Activated CD4-positive, alpha-beta T cell treated with anti-CD3 and anti-CD28 coated beads for 36 hours (primary cell): ENCODE data around the gene TMEM54. TPM values are rescaled to one million over a fixed set of nuclear protein-coding genes. Genes with fewer than 3 reads are reported as not detected.

Source experiments
- ATAC-seq: fragments of 200-7000 bp; cut with Tn5 transposase; one replicate; pipeline ENCODE4 v1.10.0; 2021; ENCODE audit warnings: mild to moderate bottlenecking, moderate library complexity
- CTCF ChIA-PET: fragments of 350-600 bp; sonication (Branson Sonifier 250); formaldehyde crosslinking; loops from one replicate; lab custom pipeline; 2021; ENCODE audit warnings: antibody characterized with exemption; lab: Charles Lee
- POLR2A ChIA-PET: fragments of 350-600 bp; sonication (Branson Sonifier 250); formaldehyde crosslinking; loops from one replicate; lab custom pipeline; 2021; ENCODE audit warnings: antibody characterized with exemption, inconsistent platforms; lab: Charles Lee
- DNase-seq: peaks from one replicate; pipeline ENCODE4 v3.0.0-alpha.2; 2020
- H3K27ac Mint-ChIP-seq: one replicate; pipeline ENCODE4 v1.8.0; 2021; ENCODE audit warnings: mixed read lengths
- H3K27me3 Mint-ChIP-seq: one replicate; pipeline ENCODE4 v1.8.0; 2021; ENCODE audit warnings: mixed read lengths
- H3K36me3 Mint-ChIP-seq: one replicate; pipeline ENCODE4 v1.8.0; 2021; ENCODE audit warnings: low read depth, mixed read lengths
- H3K4me1 Mint-ChIP-seq: one replicate; pipeline ENCODE4 v1.8.0; 2021; ENCODE audit warnings: mixed read lengths
- H3K4me3 Mint-ChIP-seq: one replicate; pipeline ENCODE4 v1.8.0; 2021; ENCODE audit warnings: mild to moderate bottlenecking, moderate library complexity, mixed read lengths
- H3K9me3 Mint-ChIP-seq: one replicate; pipeline ENCODE4 v1.8.0; 2021; ENCODE audit warnings: low read depth, mixed read lengths
- intact Hi-C, 2 experiments: fragments of 100-400 bp; cut with DNase I in 1 of 2; cut with micrococcal nuclease in 1 of 2; formaldehyde crosslinking; loops; one replicate each; pipeline versions ENCODE4 v1.14.2 to v1.15.1; 2022 to 2024; cut with DNase I, micrococcal nuclease
- total RNA-seq, 2 experiments: library from RNA; stranded (reverse); gene quantifications; one replicate each; pipeline ENCODE4 v1.2.3, GENCODE V29; 2021

Gene TMEM54
- total RNA-seq, 2 experiments from 2014 or later = 1.4 to 1.7 TPM

- POLR2A ChIA-PET = no interaction called here
- Mint-ChIP-seq H3K36me3 (no peaks in the 10 kb centered on the region), H3K27ac (no peak overlapping the region), H3K4me3 (no peak overlapping the region), H3K27me3 (peaks cover 62% of the 10 kb centered on the region), H3K4me1 (peaks cover 2% of the 10 kb centered on the region), H3K9me3 (no peaks in the 10 kb centered on the region)
- intact Hi-C loops = loop anchor here in 1 of 2 experiments (5.0 kb wide), 1 partner anchor 40 kb away; no protein-coding TSS in a partner anchor
- no peak for DNase-seq
- CTCF ChIA-PET = interaction anchor here (1.2 to 3.3 kb wide), 3 partner anchors 11 to 108 kb away, joined by 3 to 11 read pairs (median 10); no protein-coding TSS in a partner anchor
- no peak for ATAC-seq
Measured at GRCh38 chr1:32887623-32888022, 13.6 kb downstream of the TMEM54 start.

GRCh38 chr1:32886828-32887414 lies 14.3 kb downstream of the TMEM54 start:
- Mint-ChIP-seq H3K4me1 (no peaks in the 10 kb centered on the region), H3K27me3 (peaks cover 55% of the 10 kb centered on the region), H3K36me3 (no peaks in the 10 kb centered on the region), H3K27ac (no peak overlapping the region), H3K9me3 (no peaks in the 10 kb centered on the region), H3K4me3 (no peak overlapping the region)
- ATAC-seq (no peak), DNase-seq (no peak)
- intact Hi-C loops = loop anchor here in 1 of 2 experiments (5.0 kb wide), 1 partner anchor 40 kb away; no protein-coding TSS in a partner anchor
- CTCF ChIA-PET = interaction anchor here (0.5 to 3.3 kb wide), 5 partner anchors 11 to 50 kb away, joined by 3 to 11 read pairs (median 4); no protein-coding TSS in a partner anchor
- POLR2A ChIA-PET = no interaction called here

DNA sequence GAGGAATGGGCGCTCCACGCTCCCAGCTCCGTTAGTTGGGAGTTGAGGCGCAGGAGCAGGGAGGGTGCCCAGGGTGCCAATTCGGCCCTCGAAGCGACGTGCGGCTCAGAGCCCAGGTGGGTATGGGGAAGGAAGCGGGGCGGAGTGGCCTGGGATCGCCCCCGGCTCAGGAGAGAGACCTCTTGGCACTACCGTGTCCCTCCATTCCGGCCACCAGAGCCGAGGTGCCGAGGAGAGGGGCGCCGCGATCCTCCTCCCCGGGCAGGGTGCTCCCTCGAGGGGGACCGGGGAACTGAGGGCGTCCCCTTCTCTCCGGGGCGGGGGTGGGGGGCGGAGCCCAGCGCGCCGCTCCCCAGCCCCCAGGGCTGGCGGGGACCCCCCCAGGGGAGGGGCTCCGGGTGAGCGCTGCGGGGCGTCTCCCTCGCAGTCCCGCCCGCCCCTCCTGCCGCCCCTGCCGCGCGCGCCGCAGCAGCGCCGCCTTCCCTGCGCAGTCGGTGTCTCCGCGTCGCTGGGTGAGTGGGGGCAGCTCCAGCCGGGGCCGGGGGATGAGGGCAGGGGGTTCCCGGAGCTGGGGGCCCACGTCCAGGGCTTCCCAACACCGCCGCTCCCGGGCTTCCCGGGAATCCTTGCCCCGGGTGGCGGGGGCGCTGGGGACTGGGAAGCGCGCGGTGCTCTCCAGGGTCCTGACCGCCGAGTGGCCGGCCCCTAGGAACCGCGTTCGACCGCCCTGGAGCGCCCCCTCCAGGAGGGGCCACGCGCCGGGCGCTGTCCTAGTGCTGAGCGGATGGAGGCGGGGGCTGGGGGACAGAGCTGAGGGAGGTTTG lies 15.0 kb downstream of the TMEM54 start, which contains the start of gene HPCA:
Gene HPCA (plus strand): TSS at position 488 of the 824 bp plus-strand sequence. CDS start 2,408 bp downstream, outside the sequence.
- Mint-ChIP-seq H3K27me3 (peaks cover 48% of the 10 kb centered on the region), H3K4me1 (no peaks in the 10 kb centered on the region), H3K36me3 (no peaks in the 10 kb centered on the region), H3K4me3 (no peak within 1 kb of the TSS), H3K9me3 (no peaks in the 10 kb centered on the region), H3K27ac (no peak within 1 kb of the TSS)
- POLR2A ChIA-PET = no interaction called here
- ATAC-seq = peak; percentile 83
- CTCF ChIA-PET = interaction anchor here (0.7 to 3.3 kb wide), 5 partner anchors 9 to 40 kb away, joined by 3 to 11 read pairs (median 4); no protein-coding TSS in a partner anchor
- peak; percentile 76 for DNase-seq
- intact Hi-C loops = loop anchor here in 1 of 2 experiments (5.0 kb wide), 1 partner anchor 41 kb away; no protein-coding TSS in a partner anchor

DNA sequence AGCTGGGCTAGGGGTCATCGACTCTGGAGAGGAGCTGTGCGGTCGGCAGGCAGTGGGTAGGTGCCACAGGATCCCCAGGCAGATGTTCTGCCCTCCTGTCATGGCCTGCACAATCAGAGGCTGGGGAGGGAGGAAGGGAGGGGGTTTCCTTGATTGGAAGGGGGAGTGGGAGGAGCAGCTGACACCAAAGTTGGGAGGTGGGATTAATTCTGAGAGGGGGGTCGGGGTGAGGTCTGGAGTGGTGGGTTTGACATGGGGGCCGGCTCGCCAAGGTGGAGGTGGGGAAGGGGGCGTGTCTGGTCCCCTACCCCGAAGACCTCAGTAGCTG lies 15.5 kb downstream of the TMEM54 start:
- POLR2A ChIA-PET = no interaction called here
- Mint-ChIP-seq H3K9me3 (no peaks in the 10 kb centered on the region), H3K27me3 (peaks cover 47% of the 10 kb centered on the region), H3K4me1 (no peaks in the 10 kb centered on the region), H3K36me3 (no peaks in the 10 kb centered on the region), H3K27ac (no peak overlapping the region), H3K4me3 (no peak overlapping the region)
- ATAC-seq (no peak), DNase-seq (no peak)
- intact Hi-C loops = loop anchor here in 1 of 2 experiments (5.0 kb wide), 1 partner anchor 42 kb away; no protein-coding TSS in a partner anchor
- CTCF ChIA-PET = interaction anchor here (0.7 to 3.3 kb wide), 3 partner anchors 10 to 13 kb away, joined by 3 to 11 read pairs (median 10); no protein-coding TSS in a partner anchor

- ATAC-seq = no peak
- H3K4me3 Mint-ChIP-seq = no peak overlapping the region
- H3K36me3 Mint-ChIP-seq = no peaks in the 10 kb centered on the region
- H3K27ac Mint-ChIP-seq = no peak overlapping the region
- DNase-seq = no peak
- intact Hi-C loops = loop anchor here in 1 of 2 experiments (5.0 kb wide), 1 partner anchor 43 kb away; no protein-coding TSS in a partner anchor
- no peaks in the 10 kb centered on the region for H3K4me1 Mint-ChIP-seq
- H3K27me3 Mint-ChIP-seq = peaks cover 43% of the 10 kb centered on the region
- no peaks in the 10 kb centered on the region for H3K9me3 Mint-ChIP-seq
- ChIA-PET POLR2A (interaction anchor here (0.6 kb wide), 1 partner anchor 14 kb away, joined by 3 read pairs; no protein-coding TSS in a partner anchor), CTCF (interaction anchor here (3.3 kb wide), 1 partner anchor 9 kb away, joined by 11 read pairs; no protein-coding TSS in a partner anchor)
Measured at GRCh38 chr1:32884726-32885125, 16.5 kb downstream of the TMEM54 start.

GRCh38 chr1:32884032-32884372 lies 17.2 kb downstream of the TMEM54 start:
- POLR2A ChIA-PET = no interaction called here
- Mint-ChIP-seq H3K27ac (no peak overlapping the region), H3K36me3 (no peaks in the 10 kb centered on the region), H3K9me3 (no peaks in the 10 kb centered on the region), H3K27me3 (peaks cover 38% of the 10 kb centered on the region), H3K4me3 (no peak overlapping the region), H3K4me1 (no peaks in the 10 kb centered on the region)
- ATAC-seq (no peak), DNase-seq (no peak)
- CTCF ChIA-PET = no interaction called here
- intact Hi-C loops = no loop called here

DNA sequence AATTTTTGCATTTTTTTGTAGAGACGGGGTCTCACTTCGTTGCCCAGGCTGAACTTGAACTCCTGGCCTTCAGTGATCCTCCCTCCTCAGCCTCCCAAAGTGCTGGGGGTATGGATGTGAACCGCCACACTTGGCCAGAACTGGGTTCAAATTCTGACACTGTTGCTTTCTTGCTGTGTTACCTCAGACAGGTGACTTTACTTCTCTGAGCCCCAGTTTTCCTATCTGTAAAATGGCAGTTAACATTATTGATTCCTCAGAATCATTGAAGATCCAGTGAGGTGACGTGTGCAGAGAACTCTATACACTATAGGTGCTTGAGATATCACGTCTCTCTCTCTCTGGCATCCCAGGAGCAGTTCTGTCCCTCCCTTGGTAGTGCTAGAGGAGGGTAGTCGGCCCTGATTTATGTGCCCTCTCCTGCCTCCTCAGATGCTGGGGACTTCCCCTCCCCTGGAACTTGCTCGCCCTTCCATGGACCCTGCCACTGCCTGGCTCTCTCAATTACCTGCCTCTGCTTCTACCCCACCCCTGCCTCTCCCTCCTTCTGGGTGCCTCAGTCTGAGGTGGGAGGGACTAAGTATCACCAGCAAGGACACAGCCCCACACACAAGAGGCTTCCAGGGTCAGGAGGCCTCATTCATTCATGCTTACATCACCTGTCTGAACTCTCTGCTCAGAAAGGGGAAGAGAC lies 17.7 kb downstream of the TMEM54 start:
- Mint-ChIP-seq H3K4me1 (no peaks in the 10 kb centered on the region), H3K27me3 (peaks cover 36% of the 10 kb centered on the region), H3K36me3 (no peaks in the 10 kb centered on the region), H3K27ac (no peak overlapping the region), H3K9me3 (no peaks in the 10 kb centered on the region), H3K4me3 (no peak overlapping the region)
- intact Hi-C loops = no loop called here
- CTCF ChIA-PET = no interaction called here
- DNase-seq (no peak), ATAC-seq (no peak)
- POLR2A ChIA-PET = no interaction called here

DNA sequence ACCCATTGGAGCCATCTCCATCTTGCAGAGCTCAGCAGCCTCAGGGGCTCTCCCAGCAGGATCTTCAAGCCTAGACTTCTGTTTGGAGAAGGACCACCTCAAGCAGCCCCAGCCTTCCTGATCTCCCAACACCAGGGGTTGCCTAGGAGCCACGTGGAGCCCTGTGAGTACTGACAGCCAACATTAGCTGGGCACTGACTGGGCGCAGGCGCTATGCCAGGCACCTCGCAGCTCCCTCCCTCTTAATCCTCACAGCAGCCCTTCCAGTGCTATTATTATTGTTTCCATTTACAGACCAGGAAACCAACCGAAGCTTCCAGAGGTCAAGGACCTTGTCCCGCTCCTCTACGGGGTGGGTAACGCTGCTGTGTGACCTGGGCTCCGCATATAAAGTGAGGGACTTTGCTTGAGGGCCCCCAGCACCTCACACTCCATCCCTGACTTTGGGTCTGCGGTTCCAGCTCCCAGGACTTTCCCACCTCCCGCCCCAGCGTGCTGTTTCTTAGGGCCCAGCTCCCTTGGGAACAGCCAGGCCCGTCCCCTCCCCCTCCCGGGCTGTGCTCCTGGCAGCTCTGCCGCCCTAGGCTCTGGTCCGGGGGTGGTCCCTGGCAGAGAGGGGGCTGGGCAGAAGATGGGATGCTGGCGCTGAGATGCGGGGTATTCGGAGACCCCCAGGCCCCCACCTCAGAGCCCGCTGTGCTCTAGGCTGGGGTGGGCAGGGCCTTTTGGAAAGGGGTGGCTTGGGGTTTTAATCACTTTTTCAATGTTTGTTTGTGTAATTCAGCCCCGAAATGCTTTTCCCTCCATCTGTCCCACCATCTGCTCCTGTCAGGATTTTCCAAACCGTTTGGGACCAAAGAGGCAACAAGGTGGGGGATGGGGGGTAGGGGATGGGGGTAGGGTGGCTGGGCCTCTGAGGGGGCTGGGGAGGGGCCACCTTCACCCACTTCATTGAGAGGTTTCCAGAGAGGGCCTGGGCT lies 19.0 kb downstream of the TMEM54 start:
- ATAC-seq (no peak), DNase-seq (no peak)
- H3K4me1 Mint-ChIP-seq = no peaks in the 10 kb centered on the region
- intact Hi-C loops = no loop called here
- no peaks in the 10 kb centered on the region for H3K36me3 Mint-ChIP-seq
- H3K4me3 Mint-ChIP-seq = no peak overlapping the region
- no peak overlapping the region for H3K27ac Mint-ChIP-seq
- H3K27me3 Mint-ChIP-seq = peaks cover 31% of the 10 kb centered on the region
- CTCF ChIA-PET = interaction anchor here (0.6 kb wide), 2 partner anchors 21 to 1160 kb away, joined by 3 to 4 read pairs; no protein-coding TSS in a partner anchor
- POLR2A ChIA-PET = interaction anchor here (0.6 kb wide), 2 partner anchors 37 to 91 kb away, joined by 3 to 6 read pairs; no protein-coding TSS in a partner anchor
- H3K9me3 Mint-ChIP-seq = no peaks in the 10 kb centered on the region

GRCh38 chr1:32881291-32881690 lies 19.9 kb downstream of the TMEM54 start:
- H3K9me3 Mint-ChIP-seq = no peaks in the 10 kb centered on the region

GRCh38 chr1:32878637-32879041 lies 22.6 kb downstream of the TMEM54 start:
- Mint-ChIP-seq H3K4me3 (no peak overlapping the region), H3K27ac (no peak overlapping the region), H3K36me3 (no peaks in the 10 kb centered on the region), H3K9me3 (no peaks in the 10 kb centered on the region), H3K4me1 (no peaks in the 10 kb centered on the region), H3K27me3 (peaks cover 28% of the 10 kb centered on the region)
- intact Hi-C loops = no loop called here
- ChIA-PET POLR2A (no interaction called here), CTCF (interaction anchor here (0.5 to 1.4 kb wide), 5 partner anchors 40 to 266 kb away, joined by 3 to 5 read pairs (median 3); no protein-coding TSS in a partner anchor)
- DNase-seq = no peak
- ATAC-seq = no peak

More at GRCh38 chr1:32881291-32881690, 19.9 kb downstream of the TMEM54 start:
- ChIA-PET CTCF (interaction anchor here (0.6 kb wide), 1 partner anchor 1160 kb away, joined by 3 read pairs; no protein-coding TSS in a partner anchor), POLR2A (interaction anchor here (0.6 kb wide), 1 partner anchor 37 kb away, joined by 6 read pairs; no protein-coding TSS in a partner anchor)
- intact Hi-C loops = no loop called here
- no peaks in the 10 kb centered on the region for H3K4me1 Mint-ChIP-seq
- no peak overlapping the region for H3K4me3 Mint-ChIP-seq
- ATAC-seq (no peak), DNase-seq (no peak)
- no peak overlapping the region for H3K27ac Mint-ChIP-seq
- peaks cover 28% of the 10 kb centered on the region for H3K27me3 Mint-ChIP-seq
- H3K36me3 Mint-ChIP-seq = no peaks in the 10 kb centered on the region
